Endothelial cell of umbilical vein (primary cell): ENCODE data around the gene BRD3. TPM values are rescaled to one million over a fixed set of nuclear protein-coding genes. Genes with fewer than 3 reads are reported as not detected.
A peak's percentile ranks its signal among the peaks of the same experiment; 100 is the strongest.

Source experiments
- BruUV-seq: library from RNA; stranded (reverse); fragments of 400-500 nt; replicated peaks from 2 replicates; lab custom pipeline; 2021; lab: Mats Ljungman, UMichigan
- CTCF ChIA-PET: fragments of 300-600, 350-600 bp; sonication (Branson Sonifier 250); formaldehyde crosslinking; loops from one replicate; lab custom pipeline; 2021; ENCODE audit warnings: antibody characterized with exemption, inconsistent platforms; lab: Charles Lee
- POLR2A ChIA-PET: fragments of 300-600, 350-600 bp; sonication (Branson Sonifier 250); formaldehyde crosslinking; loops from one replicate; lab custom pipeline; 2021; ENCODE audit warnings: antibody characterized with exemption, inconsistent platforms; lab: Charles Lee
- DNase-seq: peaks from one replicate; pipeline ENCODE4 v3.0.0-alpha.2; 2011; ENCODE audit warnings: low read depth, low spot score
- FAIRE-seq: peaks from 2 replicates; lab custom pipeline; 2011; peaks lifted over from hg19 to GRCh38; lab: Jason Lieb, UNC
- H2AFZ ChIP-seq: 2 replicates; pipeline ENCODE4 v1.6.0; 2012; ENCODE audit warnings: low read depth, low read length, control low read depth, inconsistent platforms
- H3K27ac ChIP-seq: 2 replicates; pipeline ENCODE4 v1.5.1; 2011; ENCODE audit warnings: low read depth, mild to moderate bottlenecking, control low read depth, low read length, moderate library complexity; ENCODE audit not compliant: insufficient read depth
- H3K27me3 ChIP-seq, 2 experiments: 2 replicates each; pipeline versions ENCODE4 v1.6.0 to v1.6.1; 2011; ENCODE audit warnings: low read length in 2 of 2, mixed read lengths in 1 of 2; ENCODE audit not compliant: control insufficient read depth in 2 of 2, insufficient read depth in 2 of 2
- H3K36me3 ChIP-seq, 2 experiments: 2 replicates in 1 of 2; 3 replicates in 1 of 2; pipeline ENCODE4 v1.5.1; 2011; ENCODE audit warnings: low read length in 2 of 2, mild to moderate bottlenecking in 1 of 2, moderate library complexity in 1 of 2; ENCODE audit not compliant: control insufficient read depth in 2 of 2, insufficient read depth in 2 of 2; ENCODE audit errors: extremely low read depth in 1 of 2
- H3K4me1 ChIP-seq: 3 replicates; pipeline ENCODE4 v1.5.1; 2011; ENCODE audit warnings: mild to moderate bottlenecking, low read length; ENCODE audit not compliant: control insufficient read depth, insufficient read depth; ENCODE audit errors: extremely low read depth
- H3K4me2 ChIP-seq: 2 replicates; pipeline ENCODE4 v1.6.1; 2011; ENCODE audit warnings: low read length, control low read depth, mixed read lengths; ENCODE audit not compliant: insufficient read depth
- H3K4me3 ChIP-seq, 3 experiments: fragments of 200-600 bp in 1 of 3; sonication (generic), shearing (Covaris generic) in 1 of 3; replicated peaks in 1 of 3; 2 replicates each; pipeline ENCODE4 v1.5.1; 2011 to 2016; ENCODE audit warnings: control low read depth in 3 of 3, low read length in 3 of 3, mild to moderate bottlenecking in 2 of 3, inconsistent platforms in 1 of 3, low read depth in 1 of 3, moderate library complexity in 1 of 3; ENCODE audit not compliant: insufficient read depth in 1 of 3
- H3K79me2 ChIP-seq: 2 replicates; pipeline ENCODE4 v1.6.0; 2012; ENCODE audit warnings: low read length, inconsistent platforms; ENCODE audit not compliant: control insufficient read depth, insufficient read depth
- H3K9ac ChIP-seq: replicated peaks from 2 replicates; pipeline ENCODE3; 2011; ENCODE audit warnings: low read length, control low read depth; ENCODE audit not compliant: insufficient read depth; ENCODE audit errors: extremely low read depth
- H3K9me1 ChIP-seq: replicated peaks from 3 replicates; pipeline ENCODE4 v1.6.0; 2011; ENCODE audit warnings: mild to moderate bottlenecking, low read length; ENCODE audit not compliant: control insufficient read depth, insufficient read depth; ENCODE audit errors: extremely low read depth
- H3K9me3 ChIP-seq: replicated peaks from 2 replicates; pipeline ENCODE4 v1.5.1; 2012; ENCODE audit warnings: low read length, inconsistent platforms; ENCODE audit not compliant: control insufficient read depth, insufficient read depth
- H4K20me1 ChIP-seq: replicated peaks from 2 replicates; pipeline ENCODE3; 2011; ENCODE audit warnings: mild to moderate bottlenecking, low read length; ENCODE audit not compliant: control insufficient read depth, insufficient read depth; ENCODE audit errors: extremely low read depth
- EZH2 ChIP-seq: IDR thresholded peaks from 2 replicates; pipeline ENCODE4 v1.6.1; 2012; ENCODE audit warnings: borderline replicate concordance, low read depth, mild to moderate bottlenecking, moderate library complexity, low read length, inconsistent platforms; ENCODE audit not compliant: severe bottlenecking
- FOS ChIP-seq: IDR thresholded peaks from 2 replicates; pipeline ENCODE4 v1.6.1; 2011; ENCODE audit warnings: mild to moderate bottlenecking, low read length, moderate library complexity, borderline replicate concordance; ENCODE audit not compliant: insufficient read depth
- GATA2 ChIP-seq: IDR thresholded peaks from 2 replicates; pipeline ENCODE4 v1.7.0; 2011; ENCODE audit warnings: low read depth, mild to moderate bottlenecking, moderate library complexity, mixed read lengths, low read length; ENCODE audit not compliant: insufficient read length, insufficient read depth
- JUN ChIP-seq: IDR thresholded peaks from 2 replicates; pipeline ENCODE4 v1.6.1; 2011; ENCODE audit warnings: borderline replicate concordance, low read depth; ENCODE audit not compliant: insufficient read length, insufficient read depth
- MAX ChIP-seq: IDR thresholded peaks from 2 replicates; pipeline ENCODE4 v1.6.1; 2011; ENCODE audit not compliant: insufficient read depth, insufficient read length
- MYC ChIP-seq: IDR thresholded peaks from one replicate; pipeline ENCODE4 v1.6.1; 2011; ENCODE audit warnings: mild to moderate bottlenecking, low read depth, low read length
- POLR2A ChIP-seq: IDR thresholded peaks from 2 replicates; pipeline ENCODE4 v1.6.1; 2012; ENCODE audit warnings: low read depth, mild to moderate bottlenecking, control low read depth, low read length
- POLR2AphosphoS5 ChIP-seq: IDR thresholded peaks from 2 replicates; pipeline ENCODE4 v1.6.1; 2012; ENCODE audit warnings: low read depth, mild to moderate bottlenecking, control low read depth, low read length, moderate library complexity; ENCODE audit not compliant: insufficient read depth
- dilution Hi-C: fragments of 300-500 bp; cut with MboI; formaldehyde crosslinking; loops from one replicate; pipeline ENCODE4 v1.15.0; 2019; ENCODE audit warnings: low sequenced_read_pairs; ENCODE audit not compliant: extremely low pct_ligation_motif_present
- intact Hi-C: fragments of 100-400 bp; cut with micrococcal nuclease; formaldehyde crosslinking; loops from one replicate; pipeline ENCODE4 v1.10.0; 2022
- polyA plus RNA-seq, 4 experiments: library from polyadenylated mRNA; depleted of rRNA in 3 of 4; stranded (reverse) in 3 of 4; unstranded in 1 of 4; fragments of >200 nt; gene quantifications; 2 replicates each; pipeline versions ENCODE4 v1.2.1 to v1.2.3, GENCODE V29; 2011 to 2012; ENCODE audit warnings: missing spikeins in 1 of 4
- total RNA-seq: library from RNA; stranded (reverse); gene quantifications from 2 replicates; pipeline ENCODE4 v1.2.3, GENCODE V29; 2021

Gene BRD3
- total and polyA plus RNA-seq, 2 donors (not counting 3 experiments of a cell fraction or from before 2014, with no cell fraction given), result 10.5 to 47.1 TPM

GRCh38 chr9:134069480-134070399, 1.9 kb upstream of the BRD3 start:
- H2AFZ ChIP-seq, result no peak overlapping the region
- no peak overlapping the region for H3K4me3 ChIP-seq
- ChIA-PET POLR2A (no interaction called here), CTCF (no interaction called here)
- peaks cover 3% of the 10 kb centered on the region for H4K20me1 ChIP-seq
- peaks cover 12% of the 10 kb centered on the region for H3K4me1 ChIP-seq
- TF ChIP-seq MYC, result no peak
- peak; percentile 52 for TF ChIP-seq EZH2
- H3K27me3 ChIP-seq, result peaks cover 16 to 32% of the 10 kb centered on the region in 2 experiments
- no peaks in the 10 kb centered on the region for H3K9me1 ChIP-seq
- H3K27ac ChIP-seq, result no peak overlapping the region
- H3K4me2 ChIP-seq, result no peak overlapping the region
- FAIRE-seq (no peak), DNase-seq (no peak)
- dilution Hi-C loops (no loop called here), intact Hi-C loops (loop anchor here (10.0 kb wide), 1 partner anchor 375 kb away; no protein-coding TSS in a partner anchor)
- H3K9ac ChIP-seq, result no peak overlapping the region
- H3K36me3 ChIP-seq, result no peaks in the 10 kb centered on the region
- H3K9me3 ChIP-seq, result no peaks in the 10 kb centered on the region
- H3K79me2 ChIP-seq, result peaks cover 23% of the 10 kb centered on the region
- BruUV-seq, result no TSS peak

GRCh38 chr9:134068744-134069479, 1.1 kb upstream of the BRD3 start:
- H4K20me1 ChIP-seq, result peaks cover 5% of the 10 kb centered on the region
- H3K9me3 ChIP-seq, result no peaks in the 10 kb centered on the region
- no peak for FAIRE-seq
- H2AFZ ChIP-seq, result peak overlapping the region; percentile 92
- peaks cover 31% of the 10 kb centered on the region for H3K79me2 ChIP-seq
- peak overlapping the region; percentile 74 to 79 (median 76) for H3K4me3 ChIP-seq
- CTCF ChIA-PET, result interaction anchor here (1.1 kb wide), 1 partner anchor 67 kb away, joined by 3 read pairs; the partner anchor contains the start of gene WDR5
- H3K4me1 ChIP-seq, result peaks cover 12% of the 10 kb centered on the region
- no peaks in the 10 kb centered on the region for H3K36me3 ChIP-seq
- DNase-seq, result peak; percentile 57
- H3K9ac ChIP-seq, result peak overlapping the region; percentile 69
- intact Hi-C loops (loop anchor here (1.0 to 10.0 kb wide), 3 partner anchors 44 to 376 kb away; partner anchors contain the start of gene BRD3OS), dilution Hi-C loops (no loop called here)
- H3K4me2 ChIP-seq, result peak overlapping the region; percentile 65
- peak overlapping the region; percentile 52 for H3K27ac ChIP-seq
- POLR2A ChIA-PET, result no interaction called here
- TF ChIP-seq MYC (no peak), JUN (no peak), POLR2AphosphoS5 (no peak), MAX (no peak), EZH2 (no peak), POLR2A (no peak), FOS (no peak), GATA2 (no peak)
- BruUV-seq, result no TSS peak
- no peaks in the 10 kb centered on the region for H3K9me1 ChIP-seq
- H3K27me3 ChIP-seq, result peaks cover 16 to 31% of the 10 kb centered on the region in 2 experiments
